ENCODE data around the gene DEGS2. TPM values are rescaled to one million over a fixed set of nuclear protein-coding genes. Genes with fewer than 3 reads are reported as not detected.

The DEGS2 gene
- total RNA-seq, 1 experiment from 2014 or later = 1.8 TPM

DNA sequence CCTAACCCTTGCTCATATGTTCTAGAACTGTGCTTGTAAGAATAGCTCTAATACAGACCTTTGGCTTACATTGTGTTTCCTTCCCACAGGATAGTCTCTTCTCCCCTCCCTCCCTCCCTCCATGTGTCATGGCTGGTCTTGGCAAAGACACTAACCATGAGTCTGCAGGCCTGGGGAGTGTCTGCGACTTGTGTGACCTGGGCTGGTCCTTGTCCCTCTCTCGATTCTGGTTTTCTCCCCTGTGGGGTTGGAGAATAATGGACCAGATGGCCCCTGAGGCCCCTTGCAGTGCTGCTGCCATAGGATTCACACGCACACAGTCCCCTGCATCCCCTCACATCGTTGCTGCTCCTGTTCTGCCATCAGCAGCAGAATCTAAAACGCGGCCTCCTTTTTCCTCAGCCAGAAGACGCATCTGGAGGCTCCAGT is 30.3 kb downstream of the DEGS2 start (continued):
- TF ChIP-seq POLR2AphosphoS5 (IDR thresholded peaks at IDR 0.05; ENCODE audit: low read depth, low read length) (no peak), CTCF (IDR thresholded peaks at IDR 0.05 in 2 of 3, conservative IDR thresholded peaks at IDR 0.05 in 1 of 3; ENCODE audit: borderline replicate concordance in 1 of 3, insufficient read depth in 1 of 3, low read depth in 2 of 3, low read length in 2 of 3) (no peak), ELF1 (IDR thresholded peaks at IDR 0.05; ENCODE audit: borderline replicate concordance, low read depth) (no peak), EZH2phosphoT487 (IDR thresholded peaks at IDR 0.05; ENCODE audit: borderline replicate concordance) (no peak), SIN3A (IDR thresholded peaks at IDR 0.05; ENCODE audit: low read depth) (no peak)

DNA sequence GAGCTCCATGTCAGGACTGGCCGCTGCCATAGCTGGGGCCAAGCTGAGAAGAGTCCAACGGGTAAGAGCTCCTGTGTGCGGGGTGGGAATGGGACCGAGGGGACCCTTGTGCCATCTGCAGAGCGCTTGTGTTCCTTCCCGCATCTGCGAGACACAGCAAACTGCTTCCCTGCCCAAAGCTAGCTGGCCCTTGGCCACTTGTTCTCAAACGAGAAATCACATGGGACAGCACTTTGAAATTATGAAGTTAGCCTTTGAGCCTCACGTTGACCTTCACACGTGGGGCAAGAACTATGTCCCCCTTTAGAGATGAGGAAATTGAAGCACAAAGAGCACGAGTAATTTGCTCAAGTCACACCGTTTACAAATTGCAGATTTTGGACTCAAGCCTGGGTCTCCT is 30.8 kb downstream of the DEGS2 start:
- intact Hi-C loops (cut with micrococcal nuclease) = no loop called here

More for the DNA sequence above, 30.8 kb downstream of the DEGS2 start:
- Histone ChIP-seq H3K4me2 (ENCODE audit: low read length) (no peak overlapping the region), H3K79me2 (ENCODE audit: insufficient read depth, low read length) (no peaks in the 10 kb centered on the region), H3K4me3 (replicated peaks in 1 of 2; ENCODE audit: low read depth in 1 of 2, low read length in 2 of 2) (no peak overlapping the region), H3K9me3 (ENCODE audit: control insufficient read depth in 1 of 2, insufficient read depth in 1 of 2, low read depth in 1 of 2, low read length in 2 of 2) (no peaks in the 10 kb centered on the region), H3K27ac (ENCODE audit: low read depth, low read length) (no peak overlapping the region), H3K9ac (ENCODE audit: low read length) (no peak overlapping the region), H3K9me2 (ENCODE audit: insufficient read depth) (no peaks in the 10 kb centered on the region), H2AFZ (ENCODE audit: low read depth, low read length, poor library complexity, severe bottlenecking) (no peak overlapping the region), H3K36me3 (ENCODE audit: control insufficient read depth in 1 of 2, insufficient read depth in 2 of 2, low read length in 2 of 2) (no peaks in the 10 kb centered on the region), H3K27me3 (ENCODE audit: insufficient read depth, low read length) (no peaks in the 10 kb centered on the region), H3K4me1 (ENCODE audit: control insufficient read depth in 1 of 2, insufficient read depth in 2 of 2, low read length in 2 of 2) (peaks cover 0 to 12% of the 10 kb centered on the region in 2 experiments; a peak in 2 of 4 replicates), H4K20me1 (ENCODE audit: insufficient read depth) (no peaks in the 10 kb centered on the region)
- ChIA-PET CTCF (interaction anchor here (0.9 kb wide), 1 partner anchor 64 kb away, joined by 3 read pairs; no protein-coding TSS in a partner anchor), RAD21 (ENCODE audit: low non-redundant PET in 1 of 2, low total read pairs in 2 of 2, uncharacterized antibody in 2 of 2, unreplicated experiment in 2 of 2) (no interaction called here), POLR2A (no interaction called here)
- TF ChIP-seq YY1 (IDR thresholded peaks at IDR 0.05; ENCODE audit: extremely low read depth, insufficient replicate concordance, low read depth, low read length) (no peak), EGR1 (IDR thresholded peaks at IDR 0.05; ENCODE audit: low read depth) (no peak), POLR2AphosphoS5 (IDR thresholded peaks at IDR 0.05; ENCODE audit: low read depth, low read length) (no peak), MAX (IDR thresholded peaks at IDR 0.05) (no peak), ZNF274 (IDR thresholded peaks at IDR 0.05; ENCODE audit: low read depth, low read length) (no peak), RAD21 (IDR thresholded peaks at IDR 0.05; ENCODE audit: low read depth) (no peak), POLR2A (IDR thresholded peaks at IDR 0.05; ENCODE audit: borderline replicate concordance, extremely low read depth, insufficient read depth, insufficient read length) (no peak), JUND (IDR thresholded peaks at IDR 0.05) (no peak), SRF (IDR thresholded peaks at IDR 0.05; ENCODE audit: low read depth) (no peak), ATF3 (IDR thresholded peaks at IDR 0.05) (no peak), SIN3A (IDR thresholded peaks at IDR 0.05; ENCODE audit: low read depth) (no peak), ELF1 (IDR thresholded peaks at IDR 0.05; ENCODE audit: borderline replicate concordance, low read depth) (no peak), CTCF (IDR thresholded peaks at IDR 0.05 in 2 of 3, conservative IDR thresholded peaks at IDR 0.05 in 1 of 3; ENCODE audit: borderline replicate concordance in 1 of 3, insufficient read depth in 1 of 3, low read depth in 2 of 3, low read length in 2 of 3) (no peak)
- TF ChIP-seq, protein P1, sequence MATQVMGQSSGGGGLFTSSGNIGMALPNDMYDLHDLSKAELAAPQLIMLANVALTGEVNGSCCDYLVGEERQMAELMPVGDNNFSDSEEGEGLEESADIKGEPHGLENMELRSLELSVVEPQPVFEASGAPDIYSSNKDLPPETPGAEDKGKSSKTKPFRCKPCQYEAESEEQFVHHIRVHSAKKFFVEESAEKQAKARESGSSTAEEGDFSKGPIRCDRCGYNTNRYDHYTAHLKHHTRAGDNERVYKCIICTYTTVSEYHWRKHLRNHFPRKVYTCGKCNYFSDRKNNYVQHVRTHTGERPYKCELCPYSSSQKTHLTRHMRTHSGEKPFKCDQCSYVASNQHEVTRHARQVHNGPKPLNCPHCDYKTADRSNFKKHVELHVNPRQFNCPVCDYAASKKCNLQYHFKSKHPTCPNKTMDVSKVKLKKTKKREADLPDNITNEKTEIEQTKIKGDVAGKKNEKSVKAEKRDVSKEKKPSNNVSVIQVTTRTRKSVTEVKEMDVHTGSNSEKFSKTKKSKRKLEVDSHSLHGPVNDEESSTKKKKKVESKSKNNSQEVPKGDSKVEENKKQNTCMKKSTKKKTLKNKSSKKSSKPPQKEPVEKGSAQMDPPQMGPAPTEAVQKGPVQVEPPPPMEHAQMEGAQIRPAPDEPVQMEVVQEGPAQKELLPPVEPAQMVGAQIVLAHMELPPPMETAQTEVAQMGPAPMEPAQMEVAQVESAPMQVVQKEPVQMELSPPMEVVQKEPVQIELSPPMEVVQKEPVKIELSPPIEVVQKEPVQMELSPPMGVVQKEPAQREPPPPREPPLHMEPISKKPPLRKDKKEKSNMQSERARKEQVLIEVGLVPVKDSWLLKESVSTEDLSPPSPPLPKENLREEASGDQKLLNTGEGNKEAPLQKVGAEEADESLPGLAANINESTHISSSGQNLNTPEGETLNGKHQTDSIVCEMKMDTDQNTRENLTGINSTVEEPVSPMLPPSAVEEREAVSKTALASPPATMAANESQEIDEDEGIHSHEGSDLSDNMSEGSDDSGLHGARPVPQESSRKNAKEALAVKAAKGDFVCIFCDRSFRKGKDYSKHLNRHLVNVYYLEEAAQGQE (IDR thresholded peaks at IDR 0.05; ENCODE audit: low read depth) = no peak
- DNase-seq (ENCODE audit: low read depth, low spot score) (no peak), ATAC-seq (no peak)
- no TSS peak for BruUV-seq (replicated peaks)
